ENCODE data around the gene CBFA2T2. TPM values are rescaled to one million over a fixed set of nuclear protein-coding genes. Genes with fewer than 3 reads are reported as not detected.

The CBFA2T2 gene
- total RNA-seq, 1 experiment from 2014 or later, result 13.1 TPM

DNA sequence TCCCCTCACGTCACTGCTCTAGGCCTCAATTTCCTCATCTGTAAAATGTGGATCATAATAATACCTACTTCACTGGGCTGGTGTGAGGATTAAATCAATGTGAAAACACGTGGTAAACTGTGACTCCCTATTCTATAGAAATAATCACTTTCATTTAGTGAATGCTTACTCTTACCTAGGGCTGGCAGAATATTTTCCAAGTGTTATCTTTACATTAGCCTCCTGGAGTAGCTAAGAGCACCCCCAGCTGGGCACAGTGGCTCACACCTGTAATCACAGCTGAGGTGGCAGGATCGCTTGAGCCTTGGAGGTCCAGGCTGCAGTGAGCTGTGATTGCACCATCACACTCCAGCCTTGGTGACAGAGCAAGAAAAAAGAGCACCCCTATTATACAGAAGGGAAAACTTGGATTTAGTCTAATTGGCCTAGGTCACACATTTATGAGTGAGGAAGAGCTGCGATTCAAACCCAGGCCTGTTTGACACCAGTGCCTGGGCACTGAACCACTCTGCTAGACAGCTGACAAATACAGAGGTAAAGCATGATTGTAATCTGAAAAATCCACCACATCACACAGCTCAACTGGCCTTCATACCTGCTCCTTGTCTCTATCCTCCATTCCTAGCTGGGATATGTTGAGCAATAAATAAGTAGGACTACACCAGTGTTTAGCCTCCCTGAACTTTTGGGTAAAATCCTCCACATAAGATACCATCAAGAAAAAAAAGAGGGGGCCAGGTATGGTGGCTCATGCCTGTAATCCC, 44.9 kb upstream of the CBFA2T2 start:
- CTCF ChIA-PET, result interaction anchor here (0.7 kb wide), 1 partner anchor 13 kb away, joined by 4 read pairs; no protein-coding TSS in a partner anchor

DNA sequence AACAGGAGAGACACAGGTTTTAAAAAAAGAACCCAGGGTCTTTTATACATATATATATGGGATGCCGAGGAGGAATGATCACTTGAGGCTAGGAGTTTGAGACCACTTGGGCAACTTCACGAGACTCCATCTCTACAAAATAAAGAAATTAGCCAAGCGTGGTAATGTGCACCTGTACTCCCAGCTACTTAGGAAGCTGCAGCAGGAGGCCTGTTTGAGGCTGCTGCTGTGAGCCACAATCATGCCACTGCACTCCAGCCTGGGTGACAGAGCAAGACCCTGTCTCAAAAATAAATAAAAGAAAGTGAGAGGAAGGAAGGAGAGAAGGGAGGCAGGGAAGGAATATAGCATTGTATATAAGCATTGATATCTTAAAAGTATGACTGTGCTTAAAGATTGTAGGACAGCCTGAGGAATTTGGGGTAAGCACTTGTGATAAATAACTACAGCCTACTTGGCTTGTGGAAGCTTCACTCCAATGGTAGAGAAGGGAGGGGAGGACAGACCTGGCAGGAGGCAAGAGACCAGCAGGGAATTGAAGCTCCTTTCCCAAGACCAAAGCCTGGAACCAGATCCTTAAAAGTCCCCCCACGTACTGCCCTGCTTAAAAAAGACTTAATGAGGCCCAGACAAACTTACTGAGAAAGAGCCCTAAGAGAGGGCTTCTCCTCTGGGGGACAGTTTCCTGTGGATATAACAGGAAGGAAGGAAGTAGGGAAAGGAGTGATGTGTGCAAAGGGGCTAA, 43.8 kb upstream of the CBFA2T2 start:
- TF ChIP-seq, protein P1, sequence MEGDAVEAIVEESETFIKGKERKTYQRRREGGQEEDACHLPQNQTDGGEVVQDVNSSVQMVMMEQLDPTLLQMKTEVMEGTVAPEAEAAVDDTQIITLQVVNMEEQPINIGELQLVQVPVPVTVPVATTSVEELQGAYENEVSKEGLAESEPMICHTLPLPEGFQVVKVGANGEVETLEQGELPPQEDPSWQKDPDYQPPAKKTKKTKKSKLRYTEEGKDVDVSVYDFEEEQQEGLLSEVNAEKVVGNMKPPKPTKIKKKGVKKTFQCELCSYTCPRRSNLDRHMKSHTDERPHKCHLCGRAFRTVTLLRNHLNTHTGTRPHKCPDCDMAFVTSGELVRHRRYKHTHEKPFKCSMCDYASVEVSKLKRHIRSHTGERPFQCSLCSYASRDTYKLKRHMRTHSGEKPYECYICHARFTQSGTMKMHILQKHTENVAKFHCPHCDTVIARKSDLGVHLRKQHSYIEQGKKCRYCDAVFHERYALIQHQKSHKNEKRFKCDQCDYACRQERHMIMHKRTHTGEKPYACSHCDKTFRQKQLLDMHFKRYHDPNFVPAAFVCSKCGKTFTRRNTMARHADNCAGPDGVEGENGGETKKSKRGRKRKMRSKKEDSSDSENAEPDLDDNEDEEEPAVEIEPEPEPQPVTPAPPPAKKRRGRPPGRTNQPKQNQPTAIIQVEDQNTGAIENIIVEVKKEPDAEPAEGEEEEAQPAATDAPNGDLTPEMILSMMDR (conservative IDR thresholded peaks at IDR 0.05; ENCODE audit: low read depth, low read length), result no peak
- TF ChIP-seq EZH2 (IDR thresholded peaks at IDR 0.05; ENCODE audit: borderline replicate concordance, low read depth, low read length, poor library complexity, severe bottlenecking), result no peak
- intact Hi-C loops (cut with micrococcal nuclease; ENCODE audit: unreplicated experiment), result no loop called here
- Histone ChIP-seq H3K36me3 (ENCODE audit: insufficient read depth, low read length, poor library complexity, severe bottlenecking) (no peaks in the 10 kb centered on the region), H3K9me3 (ENCODE audit: low read depth, low read length, poor library complexity, severe bottlenecking) (no peaks in the 10 kb centered on the region), H3K27ac (ENCODE audit: low read depth, low read length, poor library complexity, severe bottlenecking) (peak overlapping the region; percentile 14), H3K4me3 (ENCODE audit: low read depth, low read length, poor library complexity, severe bottlenecking) (no peak overlapping the region), H3K27me3 (replicated peaks; ENCODE audit: insufficient read depth, low read depth, low read length, poor library complexity) (no peaks in the 10 kb centered on the region), H3K4me1 (ENCODE audit: insufficient read depth, low read length, poor library complexity, severe bottlenecking) (peaks cover 6% of the 10 kb centered on the region)
- peak; percentile 47 for DNase-seq (ENCODE audit: low spot score)
- no TSS peak for BruUV-seq (replicated peaks)
- POLR2A ChIA-PET (ENCODE audit: low non-redundant PET), result no interaction called here
- CTCF ChIA-PET, result no interaction called here

More for the DNA sequence above, 44.9 kb upstream of the CBFA2T2 start:
- POLR2A ChIA-PET (ENCODE audit: low non-redundant PET), result no interaction called here
- Histone ChIP-seq H3K27me3 (replicated peaks; ENCODE audit: insufficient read depth, low read depth, low read length, poor library complexity) (no peaks in the 10 kb centered on the region), H3K4me3 (ENCODE audit: low read depth, low read length, poor library complexity, severe bottlenecking) (peak overlapping the region; percentile 79), H3K36me3 (ENCODE audit: insufficient read depth, low read length, poor library complexity, severe bottlenecking) (no peaks in the 10 kb centered on the region), H3K9me3 (ENCODE audit: low read depth, low read length, poor library complexity, severe bottlenecking) (no peaks in the 10 kb centered on the region), H3K27ac (ENCODE audit: low read depth, low read length, poor library complexity, severe bottlenecking) (no peak overlapping the region), H3K4me1 (ENCODE audit: insufficient read depth, low read length, poor library complexity, severe bottlenecking) (peaks cover 6% of the 10 kb centered on the region)
- TF ChIP-seq EZH2 (IDR thresholded peaks at IDR 0.05; ENCODE audit: borderline replicate concordance, low read depth, low read length, poor library complexity, severe bottlenecking), result no peak
- TF ChIP-seq, protein P1 (conservative IDR thresholded peaks at IDR 0.05; ENCODE audit: low read depth, low read length), result 0 out of 2 replicates have a peak, but pooled peaks have one; percentile 21
- intact Hi-C loops (cut with micrococcal nuclease; ENCODE audit: unreplicated experiment), result no loop called here
- DNase-seq (ENCODE audit: low spot score), result no peak
- no TSS peak for BruUV-seq (replicated peaks)

DNA sequence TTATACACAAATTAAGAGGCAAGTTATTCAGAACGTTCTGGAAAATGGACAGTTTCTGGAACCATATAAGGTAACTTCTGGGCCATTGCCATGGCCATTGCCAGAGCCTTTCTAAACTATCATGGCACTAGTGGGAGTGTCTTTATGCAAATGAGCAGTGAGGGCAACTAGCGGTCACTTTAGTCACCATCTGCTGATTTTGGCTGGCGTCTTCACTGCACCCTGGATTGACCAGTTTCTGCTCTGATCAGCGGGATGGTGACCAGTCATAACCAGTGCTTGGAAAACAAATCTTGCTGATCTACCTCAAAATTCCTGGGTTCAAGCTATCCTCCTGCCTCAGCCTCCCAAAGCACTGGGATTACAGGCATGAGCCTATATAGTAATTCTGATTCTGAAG, 39.0 kb upstream of the CBFA2T2 start:
- CTCF ChIA-PET, result no interaction called here
- no peak for TF ChIP-seq EZH2 (IDR thresholded peaks at IDR 0.05; ENCODE audit: borderline replicate concordance, low read depth, low read length, poor library complexity, severe bottlenecking)
- TF ChIP-seq, protein P1 (conservative IDR thresholded peaks at IDR 0.05; ENCODE audit: low read depth, low read length), result no peak
- no peak for DNase-seq (ENCODE audit: low spot score)
- no peaks in the 10 kb centered on the region for H3K4me1 ChIP-seq (ENCODE audit: insufficient read depth, low read length, poor library complexity, severe bottlenecking)
- POLR2A ChIA-PET (ENCODE audit: low non-redundant PET), result interaction anchor here (0.7 kb wide), 1 partner anchor 217 kb away, joined by 4 read pairs; no protein-coding TSS in a partner anchor
- H3K9me3 ChIP-seq (ENCODE audit: low read depth, low read length, poor library complexity, severe bottlenecking), result no peaks in the 10 kb centered on the region
- H3K36me3 ChIP-seq (ENCODE audit: insufficient read depth, low read length, poor library complexity, severe bottlenecking), result no peaks in the 10 kb centered on the region
- no peak overlapping the region for H3K4me3 ChIP-seq (ENCODE audit: low read depth, low read length, poor library complexity, severe bottlenecking)
- H3K27ac ChIP-seq (ENCODE audit: low read depth, low read length, poor library complexity, severe bottlenecking), result no peak overlapping the region
- no TSS peak for BruUV-seq (replicated peaks)
- no peaks in the 10 kb centered on the region for H3K27me3 ChIP-seq (replicated peaks; ENCODE audit: insufficient read depth, low read depth, low read length, poor library complexity)
- intact Hi-C loops (cut with micrococcal nuclease; ENCODE audit: unreplicated experiment), result no loop called here

Measured in A673 (cell line).